AG04449 (cell line): ENCODE measurements around the gene PALLD.

Experiments used
- CTCF ChIA-PET: fragments of 350-600 bp; formaldehyde crosslinking; extraction: SDS; loops from one replicate; lab custom pipeline; 2021; ENCODE audit warnings: antibody characterized with exemption; lab: Yijun Ruan, JAX
- POLR2A ChIA-PET: fragments of 400-600, 350-600 bp; formaldehyde crosslinking; extraction: SDS; loops from one replicate; lab custom pipeline; 2020; ENCODE audit warnings: antibody characterized with exemption, inconsistent platforms; lab: Yijun Ruan, JAX
- DNase-seq: peaks from one replicate; pipeline ENCODE4 v3.0.0-alpha.2; 2010; ENCODE audit warnings: low read depth, low spot score
- H3K4me3 ChIP-seq: 2 replicates; pipeline ENCODE4 v1.5.1; 2011; ENCODE audit warnings: low read depth, mild to moderate bottlenecking, control low read depth, low read length
- TF ChIP-seq, protein P1 (sequence below): IDR thresholded peaks from one replicate; pipeline ENCODE4 v1.5.1; 2011; ENCODE audit warnings: mild to moderate bottlenecking, moderate library complexity, low read length, control low read depth, inconsistent platforms; ENCODE audit not compliant: insufficient read depth; ENCODE audit errors: missing control alignments

Gene PALLD

DNA sequence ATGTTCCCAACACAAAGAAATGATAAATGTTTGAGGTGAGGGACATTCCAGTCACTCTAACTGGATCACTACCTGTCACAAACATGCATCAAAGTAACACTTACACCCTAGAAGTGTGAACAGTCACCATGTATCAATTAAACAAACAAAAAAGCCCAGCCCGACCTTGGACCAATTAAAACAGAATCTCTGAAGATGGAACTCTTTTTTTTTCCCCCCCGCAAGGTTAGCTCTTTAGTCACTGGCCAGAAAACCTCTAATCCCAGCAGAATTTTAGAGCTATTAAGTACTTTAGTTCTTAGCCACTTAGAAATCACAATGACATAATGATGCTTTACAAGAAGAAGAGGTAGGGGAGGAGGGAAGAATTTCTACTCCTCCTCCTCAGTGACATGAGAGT is 154.5 kb downstream of the PALLD start:
- TF ChIP-seq, protein P1, sequence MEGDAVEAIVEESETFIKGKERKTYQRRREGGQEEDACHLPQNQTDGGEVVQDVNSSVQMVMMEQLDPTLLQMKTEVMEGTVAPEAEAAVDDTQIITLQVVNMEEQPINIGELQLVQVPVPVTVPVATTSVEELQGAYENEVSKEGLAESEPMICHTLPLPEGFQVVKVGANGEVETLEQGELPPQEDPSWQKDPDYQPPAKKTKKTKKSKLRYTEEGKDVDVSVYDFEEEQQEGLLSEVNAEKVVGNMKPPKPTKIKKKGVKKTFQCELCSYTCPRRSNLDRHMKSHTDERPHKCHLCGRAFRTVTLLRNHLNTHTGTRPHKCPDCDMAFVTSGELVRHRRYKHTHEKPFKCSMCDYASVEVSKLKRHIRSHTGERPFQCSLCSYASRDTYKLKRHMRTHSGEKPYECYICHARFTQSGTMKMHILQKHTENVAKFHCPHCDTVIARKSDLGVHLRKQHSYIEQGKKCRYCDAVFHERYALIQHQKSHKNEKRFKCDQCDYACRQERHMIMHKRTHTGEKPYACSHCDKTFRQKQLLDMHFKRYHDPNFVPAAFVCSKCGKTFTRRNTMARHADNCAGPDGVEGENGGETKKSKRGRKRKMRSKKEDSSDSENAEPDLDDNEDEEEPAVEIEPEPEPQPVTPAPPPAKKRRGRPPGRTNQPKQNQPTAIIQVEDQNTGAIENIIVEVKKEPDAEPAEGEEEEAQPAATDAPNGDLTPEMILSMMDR = no peak
- no peak overlapping the region for H3K4me3 ChIP-seq
- ChIA-PET CTCF (interaction anchor here (1.1 kb wide), 1 partner anchor 18 kb away, joined by 4 read pairs; no protein-coding TSS in a partner anchor), POLR2A (interaction anchor here (0.7 to 0.9 kb wide), 2 partner anchors 9 to 17 kb away, joined by 3 to 5 read pairs; no protein-coding TSS in a partner anchor)
- no peak for DNase-seq

DNA sequence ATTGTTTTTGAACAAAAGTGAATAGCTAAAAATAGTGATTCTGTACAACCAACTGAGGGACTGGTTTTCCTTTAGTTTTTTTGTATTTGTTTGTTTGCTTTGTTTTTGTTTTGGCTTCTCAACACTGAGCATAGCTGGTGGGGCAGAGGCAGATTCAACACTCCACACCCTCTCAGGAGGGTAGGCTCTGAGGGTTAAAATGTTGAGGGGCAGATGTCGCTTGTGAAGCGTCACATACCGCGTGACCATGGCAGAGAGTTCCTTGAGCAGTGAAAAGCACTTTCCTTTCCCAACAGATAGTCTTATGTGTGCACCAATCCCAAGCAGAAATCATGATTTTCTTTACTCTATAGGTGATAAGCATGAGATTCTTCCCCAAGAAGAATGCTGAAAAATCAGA is 155.0 kb downstream of the PALLD start:
- ChIA-PET CTCF (no interaction called here), POLR2A (interaction anchor here (0.7 kb wide), 1 partner anchor 17 kb away, joined by 3 read pairs; no protein-coding TSS in a partner anchor)
- no peak overlapping the region for H3K4me3 ChIP-seq
- DNase-seq = no peak
- TF ChIP-seq, protein P1 = no peak

DNA sequence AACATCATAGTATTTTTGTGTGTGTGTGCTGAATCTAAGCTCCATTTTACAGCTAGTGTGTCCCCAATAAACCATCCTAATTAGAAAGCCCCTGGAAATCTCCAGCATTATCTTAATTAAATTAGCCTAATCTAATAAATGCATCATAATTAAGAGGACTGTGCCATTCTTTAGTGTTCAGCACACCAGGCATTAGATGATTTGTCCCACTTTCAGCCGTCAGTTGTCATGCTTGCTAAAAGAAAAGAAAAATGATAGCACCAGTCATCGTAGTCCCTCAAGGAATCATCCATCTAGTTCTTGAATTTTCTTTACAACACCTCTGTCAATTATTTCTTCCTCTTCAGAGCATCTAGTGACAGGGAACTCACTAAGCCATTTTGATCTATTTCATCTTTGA is 155.9 kb downstream of the PALLD start:
- CTCF ChIA-PET = no interaction called here
- POLR2A ChIA-PET = no interaction called here

DNA sequence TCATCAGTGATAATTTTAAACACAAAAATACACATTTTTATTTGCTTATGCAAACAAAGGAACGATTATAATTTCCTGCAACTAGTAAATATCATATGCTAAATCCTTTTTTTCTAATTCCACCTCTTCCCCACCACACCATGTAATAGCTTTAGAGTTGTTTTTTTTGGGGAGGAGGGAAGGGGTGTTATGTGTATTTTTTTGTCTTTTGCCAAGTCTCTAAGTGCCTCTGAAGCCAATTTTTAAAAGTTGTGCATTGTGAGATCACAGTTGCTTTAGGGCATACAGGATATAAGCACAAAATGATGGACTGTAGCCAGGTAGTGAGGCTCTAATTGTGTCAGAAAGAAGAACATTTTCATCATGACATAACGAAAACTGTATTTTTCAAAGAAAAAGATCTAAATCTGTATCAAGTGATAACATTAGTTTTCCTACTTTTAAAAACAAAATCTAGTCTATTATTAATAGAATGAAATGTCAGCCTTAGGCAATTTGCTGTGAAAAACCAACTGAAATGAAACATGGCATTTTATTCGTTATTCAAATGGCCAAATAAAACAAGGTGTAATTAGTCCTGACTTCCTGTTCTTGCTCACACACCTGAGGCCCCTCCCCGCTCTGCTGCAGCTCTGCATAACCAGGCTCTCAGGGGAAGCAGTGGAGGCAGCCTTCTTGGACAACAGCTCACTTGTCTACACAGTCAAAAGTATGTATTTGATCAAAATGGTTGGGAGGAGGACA is 157.4 kb downstream of the PALLD start:
- no peak overlapping the region for H3K4me3 ChIP-seq
- ChIA-PET CTCF (no interaction called here), POLR2A (no interaction called here)
- TF ChIP-seq, protein P1 = no peak
- no peak for DNase-seq

More for the DNA sequence above, 155.9 kb downstream of the PALLD start:
- H3K4me3 ChIP-seq = no peak overlapping the region
- no peak for DNase-seq
- TF ChIP-seq, protein P1 = no peak

DNA sequence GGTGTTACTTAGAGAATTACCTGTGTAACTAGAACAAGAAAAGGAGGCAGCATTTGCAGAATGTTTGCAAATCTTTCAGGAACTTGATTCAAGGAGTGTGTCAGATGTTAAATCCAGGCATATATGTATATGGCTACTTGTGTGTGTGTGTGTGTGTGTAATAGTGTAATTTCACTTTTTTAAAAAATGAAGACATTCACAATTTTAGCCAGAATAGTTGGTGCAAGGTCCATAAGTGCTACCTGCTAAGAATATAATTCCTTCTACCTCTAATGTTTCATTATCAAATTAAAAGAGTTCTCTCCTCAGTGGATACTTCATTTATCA is 158.0 kb downstream of the PALLD start:
- DNase-seq = no peak
- POLR2A ChIA-PET = no interaction called here
- TF ChIP-seq, protein P1 = no peak
- CTCF ChIA-PET = no interaction called here
- no peak overlapping the region for H3K4me3 ChIP-seq

DNA sequence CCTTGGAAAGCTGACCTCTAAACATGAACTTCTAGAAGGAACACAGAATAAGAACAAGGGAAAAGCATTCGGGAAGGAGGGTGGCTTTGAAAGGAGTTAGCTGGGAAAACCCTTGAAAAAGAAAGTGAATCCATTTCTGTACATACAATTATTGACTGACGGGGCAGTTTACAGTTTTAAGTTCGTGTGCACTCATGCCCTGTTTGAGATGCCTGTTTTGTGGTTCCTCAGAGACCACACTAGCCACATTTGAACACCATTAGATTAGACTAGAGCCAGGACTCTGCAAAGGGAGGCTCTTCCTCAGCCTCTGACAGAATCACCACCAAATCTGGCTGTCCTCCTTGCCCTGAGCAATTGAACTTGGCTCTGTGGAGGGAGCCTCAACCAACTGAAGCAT is 158.3 kb downstream of the PALLD start:
- no peak overlapping the region for H3K4me3 ChIP-seq
- TF ChIP-seq, protein P1 = no peak
- ChIA-PET POLR2A (no interaction called here), CTCF (interaction anchor here (1.1 kb wide), 1 partner anchor 9 kb away, joined by 4 read pairs; no protein-coding TSS in a partner anchor)
- DNase-seq = no peak
